DOHH2 (cell line): ENCODE measurements around the gene CYTL1.

ENCODE experiments used
- EZH2phosphoT487 ChIP-seq: fragments of 200-600 bp; sonication (generic); IDR thresholded peaks from 2 replicates; pipeline ENCODE4 v1.6.1; 2017; ENCODE audit warnings: borderline replicate concordance, mild to moderate bottlenecking, antibody characterized with exemption, low read length, moderate library complexity, mixed read lengths
- TF ChIP-seq, protein P1 (sequence below): fragments of 200-600 bp; sonication (generic); IDR thresholded peaks from one replicate; pipeline ENCODE4 v1.5.1; 2014; ENCODE audit warnings: antibody characterized with exemption, mild to moderate bottlenecking, low read depth, low read length; ENCODE audit not compliant: poor library complexity, severe bottlenecking

- TF ChIP-seq, protein P1, sequence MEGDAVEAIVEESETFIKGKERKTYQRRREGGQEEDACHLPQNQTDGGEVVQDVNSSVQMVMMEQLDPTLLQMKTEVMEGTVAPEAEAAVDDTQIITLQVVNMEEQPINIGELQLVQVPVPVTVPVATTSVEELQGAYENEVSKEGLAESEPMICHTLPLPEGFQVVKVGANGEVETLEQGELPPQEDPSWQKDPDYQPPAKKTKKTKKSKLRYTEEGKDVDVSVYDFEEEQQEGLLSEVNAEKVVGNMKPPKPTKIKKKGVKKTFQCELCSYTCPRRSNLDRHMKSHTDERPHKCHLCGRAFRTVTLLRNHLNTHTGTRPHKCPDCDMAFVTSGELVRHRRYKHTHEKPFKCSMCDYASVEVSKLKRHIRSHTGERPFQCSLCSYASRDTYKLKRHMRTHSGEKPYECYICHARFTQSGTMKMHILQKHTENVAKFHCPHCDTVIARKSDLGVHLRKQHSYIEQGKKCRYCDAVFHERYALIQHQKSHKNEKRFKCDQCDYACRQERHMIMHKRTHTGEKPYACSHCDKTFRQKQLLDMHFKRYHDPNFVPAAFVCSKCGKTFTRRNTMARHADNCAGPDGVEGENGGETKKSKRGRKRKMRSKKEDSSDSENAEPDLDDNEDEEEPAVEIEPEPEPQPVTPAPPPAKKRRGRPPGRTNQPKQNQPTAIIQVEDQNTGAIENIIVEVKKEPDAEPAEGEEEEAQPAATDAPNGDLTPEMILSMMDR, result no peak
- no peak for TF ChIP-seq EZH2phosphoT487
Observed at GRCh38 chr4:5030927-5031326, 11.7 kb upstream of the CYTL1 start.
